Measurements from ENCODE around the gene PCDHGB3.

GRCh38 chr5:141338538-141339306, 31.3 kb upstream of the PCDHGB3 start, which contains the start of gene PCDHGA2:
- TF ChIP-seq CTCF (conservative IDR thresholded peaks at IDR 0.05; ENCODE audit: low read depth, low read length) (peak; percentile 55), EZH2 (IDR thresholded peaks at IDR 0.05; ENCODE audit: borderline replicate concordance, low read depth, low read length, poor library complexity, severe bottlenecking) (no peak)
